Measurements from ENCODE around the gene PARD3B. TPM values are rescaled to one million over a fixed set of nuclear protein-coding genes. Genes with fewer than 3 reads are reported as not detected.
"Not testable (repeated sequence)": the region's sequence is repeated elsewhere in the genome, so short reads cannot be mapped to it uniquely, and the experiment has no call there.

Gene PARD3B
- total RNA-seq, 1 donor from 2014 or later = 4.5 TPM

GRCh38 chr2:205461678-205462665 lies 916.7 kb downstream of the PARD3B start:
- no peak for FAIRE-seq
- no peak for DNase-seq (ENCODE audit: low spot score in 2 of 2)

GRCh38 chr2:205462681-205463345 lies 917.5 kb downstream of the PARD3B start:
- FAIRE-seq (no peak), DNase-seq (ENCODE audit: low spot score in 2 of 2) (no peak)

GRCh38 chr2:205463466-205464025 lies 918.3 kb downstream of the PARD3B start:
- no peak for DNase-seq (ENCODE audit: low spot score in 2 of 2)
- no peak for FAIRE-seq

GRCh38 chr2:205464681-205465080 lies 919.4 kb downstream of the PARD3B start:
- FAIRE-seq (no peak), DNase-seq (ENCODE audit: low spot score in 2 of 2) (no peak)

- no peak for FAIRE-seq
- no peak for DNase-seq (ENCODE audit: low spot score in 2 of 2)
Measured at GRCh38 chr2:205465791-205466190, 920.5 kb downstream of the PARD3B start.

GRCh38 chr2:205471776-205472175 lies 926.5 kb downstream of the PARD3B start:
- FAIRE-seq = no peak
- no peak for DNase-seq (ENCODE audit: low spot score in 2 of 2)

- FAIRE-seq (no peak), DNase-seq (ENCODE audit: low spot score in 2 of 2) (no peak)
Measured at GRCh38 chr2:205473791-205474190, 928.5 kb downstream of the PARD3B start.

GRCh38 chr2:205474741-205475415 lies 929.6 kb downstream of the PARD3B start:
- DNase-seq (ENCODE audit: low spot score in 2 of 2) (no peak), FAIRE-seq (no peak)

- no peak for DNase-seq (ENCODE audit: low spot score in 2 of 2)
- no peak for FAIRE-seq
Measured at GRCh38 chr2:205475416-205475768, 930.1 kb downstream of the PARD3B start.

GRCh38 chr2:205477016-205477705 lies 931.9 kb downstream of the PARD3B start:
- no peak for FAIRE-seq
- no peak for DNase-seq (ENCODE audit: low spot score in 2 of 2)

- FAIRE-seq (no peak), DNase-seq (ENCODE audit: low spot score in 2 of 2) (no peak)
Measured at GRCh38 chr2:205481861-205482260, 936.6 kb downstream of the PARD3B start.

- FAIRE-seq = no peak
- no peak for DNase-seq (ENCODE audit: low spot score in 2 of 2)
Measured at GRCh38 chr2:205482399-205483081, 937.3 kb downstream of the PARD3B start.

- DNase-seq (ENCODE audit: low spot score in 2 of 2) (no peak), FAIRE-seq (no peak)
Measured at GRCh38 chr2:205483095-205483494, 937.8 kb downstream of the PARD3B start.

- FAIRE-seq = no peak
Measured at GRCh38 chr2:205484215-205484614, 938.9 kb downstream of the PARD3B start.

GRCh38 chr2:205484764-205485163 lies 939.5 kb downstream of the PARD3B start:
- no peak for FAIRE-seq
- DNase-seq (ENCODE audit: low spot score in 2 of 2) = no peak

More at GRCh38 chr2:205484215-205484614, 938.9 kb downstream of the PARD3B start:
- DNase-seq (ENCODE audit: low spot score in 2 of 2) = no peak

- DNase-seq (ENCODE audit: low spot score in 2 of 2); FAIRE-seq: not testable (repeated sequence)
Measured at GRCh38 chr2:205493528-205493927, 948.3 kb downstream of the PARD3B start.

GRCh38 chr2:205494537-205495235 lies 949.4 kb downstream of the PARD3B start:
- FAIRE-seq (no peak), DNase-seq (ENCODE audit: low spot score in 2 of 2) (no peak)

GRCh38 chr2:205495819-205496218 lies 950.5 kb downstream of the PARD3B start:
- FAIRE-seq (no peak), DNase-seq (ENCODE audit: low spot score in 2 of 2) (no peak)

- DNase-seq (ENCODE audit: low spot score in 2 of 2) = no peak
- no peak for FAIRE-seq
Measured at GRCh38 chr2:205496370-205496769, 951.1 kb downstream of the PARD3B start.

All from frontal cortex (tissue), 4 donors.